Measurements from ENCODE around the gene FAAP100.
"Not testable (repeated sequence)": the region's sequence is repeated elsewhere in the genome, so short reads cannot be mapped to it uniquely, and the experiment has no call there.

FAAP100 gene

DNA sequence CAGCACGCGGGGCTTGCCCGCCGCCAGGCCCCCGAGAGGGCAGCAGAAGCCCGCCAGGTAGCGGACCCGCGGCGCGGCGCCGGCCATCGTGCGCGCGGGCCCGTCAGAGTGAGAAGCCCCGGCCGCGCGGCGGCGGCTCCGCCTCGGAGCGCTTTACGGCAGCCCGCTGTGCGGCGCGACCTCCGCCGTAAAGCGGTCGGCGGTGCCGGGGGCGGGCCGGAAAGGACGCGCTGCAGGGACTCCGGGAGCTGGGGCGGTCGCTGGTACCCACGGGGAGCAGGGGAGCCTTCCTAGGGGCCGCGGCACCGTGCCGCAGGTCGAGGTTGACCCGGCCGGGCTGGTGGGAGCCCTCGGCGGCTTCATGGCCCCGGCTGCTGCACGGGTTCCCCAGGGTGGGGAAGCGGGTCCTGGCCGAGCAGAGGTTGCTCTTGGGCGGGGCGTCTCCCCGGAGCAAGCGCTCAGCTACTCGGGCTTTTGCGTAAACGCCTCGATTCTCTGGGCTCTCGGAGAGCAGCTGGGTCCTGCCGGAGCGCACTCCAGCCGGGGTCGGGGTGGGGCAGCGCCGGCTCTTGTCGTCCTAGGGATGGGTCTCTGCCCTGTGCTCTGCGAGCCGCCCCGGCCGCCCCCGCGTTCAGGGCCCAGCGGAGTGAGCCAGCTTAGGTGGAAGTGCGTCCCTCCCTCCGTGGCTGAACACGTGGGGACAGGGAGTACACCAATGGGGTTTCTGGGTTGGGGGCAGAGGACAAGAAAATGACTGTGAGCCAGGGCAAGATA, at the start of gene FAAP100:
TSS of gene FAAP100 (minus strand) at position 110 of the 774 bp plus-strand sequence. CDS start at position 87, 23 bp downstream.
- DNase-seq (ENCODE audit: low spot score) = peak; percentile 77

DNA sequence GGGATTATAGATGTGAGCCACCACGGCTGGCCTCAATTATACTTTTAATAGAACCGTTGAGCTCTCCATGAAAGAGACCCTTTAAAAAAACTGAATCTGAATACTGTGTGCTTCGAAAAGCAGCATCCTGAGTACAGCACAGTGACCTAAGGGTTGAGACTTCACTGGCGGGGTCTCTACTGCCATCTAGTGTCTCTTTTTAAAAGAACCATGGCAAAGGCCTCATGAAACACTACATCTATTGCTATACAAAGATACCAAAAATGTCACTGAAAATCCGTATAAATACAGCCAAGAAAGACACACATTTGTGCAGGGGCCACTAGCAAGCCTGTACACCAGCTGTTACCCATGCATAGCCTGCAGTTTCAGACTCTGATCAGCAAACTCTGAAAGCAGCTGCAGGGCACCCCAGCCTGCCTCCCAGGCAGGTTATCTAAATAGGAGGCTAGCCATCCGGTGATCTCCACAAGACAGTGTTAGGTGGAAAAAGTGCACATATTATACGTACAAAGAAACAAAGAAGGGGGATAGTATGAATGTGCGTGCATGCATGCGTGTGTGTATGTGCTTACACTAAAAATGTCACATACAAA, 49.5 kb upstream of the FAAP100 start:
- DNase-seq (ENCODE audit: low spot score) = peak; percentile 80

DNA sequence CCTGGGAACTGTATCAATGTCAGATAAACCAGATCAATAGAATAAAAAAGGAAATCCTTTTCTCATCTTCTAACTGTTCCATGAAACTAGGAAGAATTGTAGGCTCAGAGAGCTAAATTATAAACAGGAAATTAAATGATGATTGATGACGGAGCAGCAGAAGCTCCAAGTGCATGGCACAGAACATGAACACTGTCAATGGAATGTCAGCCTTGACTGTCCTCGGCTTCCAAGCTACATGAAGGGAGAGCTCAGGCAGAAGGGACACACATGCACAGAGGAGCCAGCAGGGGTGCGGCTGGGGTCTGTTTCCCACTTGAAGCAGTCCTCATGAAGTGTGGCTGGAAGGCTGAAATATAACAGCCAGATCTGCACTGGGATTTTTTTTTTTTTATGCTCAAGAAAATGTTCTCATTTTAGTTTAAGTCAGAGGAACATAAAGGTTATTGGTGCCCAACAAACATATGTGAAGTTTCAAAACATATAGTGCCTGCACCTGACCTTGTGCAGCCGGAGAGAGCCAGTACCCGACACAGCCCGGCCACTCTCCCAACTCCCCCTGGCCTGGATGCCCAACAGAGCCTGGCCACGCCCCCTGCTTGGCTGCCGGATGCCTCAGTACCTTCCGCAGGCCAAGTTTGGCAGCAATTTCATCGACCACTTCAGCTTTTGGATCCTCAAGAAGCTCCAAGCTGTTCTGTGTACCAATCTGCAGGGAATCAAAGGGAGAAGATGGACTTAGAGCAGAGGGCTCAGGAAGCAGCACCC, 47.8 kb upstream of the FAAP100 start:
- no peak for DNase-seq (ENCODE audit: low spot score)

GRCh38 chr17:81593105-81593871, 41.1 kb upstream of the FAAP100 start:
- DNase-seq (ENCODE audit: low spot score) = no peak

- no peak for DNase-seq (ENCODE audit: low spot score)
These were observed 39.8 kb upstream of the FAAP100 start for GRCh38 chr17:81591971-81592370.

DNA sequence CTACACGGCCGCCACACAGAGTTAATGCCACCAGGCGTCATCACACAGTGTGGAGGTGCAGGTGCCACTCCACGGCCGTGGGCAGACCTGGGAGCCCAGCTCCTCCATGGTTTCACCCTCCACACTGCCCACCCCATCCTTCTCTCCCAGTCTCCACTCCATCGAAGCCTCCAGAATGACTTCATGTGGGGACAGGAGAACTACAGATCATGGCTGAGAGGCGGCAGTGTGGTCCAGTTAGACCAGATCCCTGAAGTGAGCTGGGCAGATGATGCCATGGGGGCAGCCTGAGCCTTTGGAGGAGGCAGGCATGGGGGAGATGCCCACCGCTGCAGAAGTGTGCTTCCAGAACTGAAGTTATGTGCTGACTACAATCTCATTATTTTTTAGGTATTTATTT, 38.0 kb upstream of the FAAP100 start:
- no peak for DNase-seq (ENCODE audit: low spot score)

DNA sequence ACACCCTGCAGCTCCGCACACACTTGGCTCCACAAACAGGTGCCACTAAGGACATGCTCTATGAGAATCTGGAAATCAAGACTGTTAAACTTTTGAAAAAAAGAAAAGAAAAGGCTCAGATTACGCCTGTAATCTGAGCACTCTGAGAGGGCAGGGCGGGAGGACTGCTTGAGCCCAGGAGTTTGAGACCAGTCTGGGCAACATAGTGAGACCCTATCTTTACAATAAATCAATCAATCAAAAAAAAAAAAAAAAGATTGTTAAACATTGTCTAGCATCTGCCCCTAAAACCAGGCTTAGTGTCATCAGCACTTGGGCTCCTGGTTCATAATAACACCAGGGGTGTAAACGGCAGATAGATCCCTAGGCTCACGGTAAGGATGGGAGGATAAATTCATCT, 37.5 kb upstream of the FAAP100 start:
- DNase-seq (ENCODE audit: low spot score) = no peak

DNA sequence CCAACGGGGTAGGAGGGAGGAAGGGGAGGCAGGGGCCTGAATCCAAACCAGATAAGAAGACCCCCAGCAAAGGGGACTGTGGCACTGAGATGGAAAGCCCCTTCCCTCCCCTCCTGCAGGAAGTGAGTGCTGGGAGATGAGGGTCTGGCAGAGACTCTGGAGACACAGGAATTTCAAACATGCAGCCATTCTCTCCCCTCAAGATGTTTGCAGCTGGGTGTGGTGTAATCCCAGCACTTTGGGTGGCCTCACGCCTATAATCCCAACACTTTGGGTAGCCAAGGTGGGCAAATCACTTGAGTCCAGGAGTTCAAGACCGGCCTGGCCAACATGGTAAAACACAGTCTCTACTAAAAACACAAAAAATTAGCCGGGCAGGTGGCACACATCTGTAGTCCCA, 33.9 kb upstream of the FAAP100 start:
- DNase-seq (ENCODE audit: low spot score) = no peak

DNA sequence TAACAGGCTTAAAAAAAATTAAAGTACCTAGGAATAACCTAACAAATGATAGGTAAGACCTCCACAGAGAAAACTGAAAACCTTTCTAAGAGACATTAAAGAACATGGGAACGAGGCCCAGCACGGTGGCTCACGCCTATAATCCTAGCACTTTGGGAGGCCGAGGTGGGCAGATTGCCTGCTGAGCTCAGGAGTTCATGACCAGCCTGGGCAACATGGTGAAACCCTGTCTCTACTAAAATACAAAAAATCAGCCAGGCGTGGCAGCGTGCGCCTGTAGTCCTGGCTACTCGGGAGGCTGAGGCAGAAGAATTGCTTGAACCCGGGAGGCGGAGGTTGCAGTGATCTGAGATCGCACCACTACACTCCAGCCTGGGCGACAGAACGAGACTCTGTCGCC, 32.6 kb upstream of the FAAP100 start:
- DNase-seq (ENCODE audit: low spot score) = not testable (repeated sequence)

DNA sequence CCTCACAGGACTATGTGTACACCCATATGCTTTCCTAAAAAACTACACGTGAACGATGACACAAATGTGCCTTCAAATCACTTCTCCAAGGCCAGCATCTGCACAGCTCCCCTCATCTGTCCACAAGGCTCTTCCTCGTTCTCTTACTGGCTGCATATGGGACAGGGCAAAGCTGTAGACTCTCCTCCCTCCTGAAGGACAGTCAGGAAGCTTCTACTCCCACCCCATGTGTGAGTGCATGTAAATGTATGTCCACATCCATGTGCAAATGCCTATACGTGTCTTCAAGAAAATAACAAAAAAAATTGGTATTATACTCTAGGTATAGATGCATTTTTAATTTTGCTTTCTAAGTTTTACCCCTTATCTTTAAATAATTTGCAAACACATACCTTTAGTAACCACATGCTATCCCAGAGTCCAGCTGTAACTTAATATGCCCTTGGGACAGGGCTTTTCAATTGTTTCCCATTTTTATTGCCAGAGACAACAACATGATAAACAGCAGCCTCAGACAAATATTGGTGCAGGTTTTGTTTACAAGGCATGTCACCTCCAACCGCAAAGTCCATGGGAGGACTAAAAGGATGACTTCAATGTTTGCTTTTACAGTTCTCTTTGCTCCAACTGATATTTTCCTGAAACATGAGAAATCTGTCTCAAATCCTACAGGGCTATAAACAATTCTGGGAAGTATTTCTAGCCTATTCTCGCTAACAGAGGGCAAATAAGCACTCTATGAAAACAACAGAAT, 31.6 kb upstream of the FAAP100 start:
- DNase-seq (ENCODE audit: low spot score) = no peak

- no peak for DNase-seq (ENCODE audit: low spot score)
These were observed 30.6 kb upstream of the FAAP100 start for GRCh38 chr17:81582749-81583148.

DNA sequence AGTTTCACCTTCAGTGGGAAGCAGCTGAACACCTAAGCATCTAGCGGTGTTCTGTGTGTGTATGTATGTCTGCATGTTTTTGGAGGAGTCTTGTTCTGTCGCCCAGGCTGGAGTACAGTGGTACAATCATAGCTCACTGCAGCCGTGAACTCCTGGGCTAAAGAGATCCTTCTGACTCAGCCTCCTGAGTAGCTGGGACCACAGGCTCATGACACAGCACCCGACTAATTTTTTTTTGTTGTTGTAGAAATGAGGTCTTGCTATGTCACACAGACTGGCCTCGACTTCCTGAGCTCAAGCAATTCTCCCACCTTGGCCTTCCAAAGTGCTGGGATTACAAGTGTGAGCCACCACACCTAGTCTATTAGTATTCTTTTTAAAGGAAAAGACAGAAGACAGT, 30.2 kb upstream of the FAAP100 start:
- DNase-seq (ENCODE audit: low spot score) = no peak

DNA sequence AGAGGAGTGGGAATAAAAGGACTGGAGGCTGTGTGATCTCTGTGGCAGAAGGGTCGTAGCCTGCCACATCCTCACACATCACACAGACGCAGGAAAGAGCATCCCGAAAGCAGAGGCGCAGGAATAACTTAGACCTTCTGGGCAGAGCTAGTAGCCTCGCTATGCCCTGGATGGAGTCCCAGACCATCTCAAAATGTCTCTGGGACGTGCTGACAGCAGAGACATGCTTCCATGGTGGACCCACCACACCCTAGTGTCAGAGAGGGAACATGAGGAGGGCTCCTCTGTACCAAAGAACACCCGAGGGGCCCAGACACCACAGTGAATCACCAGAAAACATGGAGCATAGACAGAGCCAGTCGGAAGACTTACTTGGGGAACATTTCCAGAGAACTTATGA, 29.6 kb upstream of the FAAP100 start:
- DNase-seq (ENCODE audit: low spot score) = no peak

DNA sequence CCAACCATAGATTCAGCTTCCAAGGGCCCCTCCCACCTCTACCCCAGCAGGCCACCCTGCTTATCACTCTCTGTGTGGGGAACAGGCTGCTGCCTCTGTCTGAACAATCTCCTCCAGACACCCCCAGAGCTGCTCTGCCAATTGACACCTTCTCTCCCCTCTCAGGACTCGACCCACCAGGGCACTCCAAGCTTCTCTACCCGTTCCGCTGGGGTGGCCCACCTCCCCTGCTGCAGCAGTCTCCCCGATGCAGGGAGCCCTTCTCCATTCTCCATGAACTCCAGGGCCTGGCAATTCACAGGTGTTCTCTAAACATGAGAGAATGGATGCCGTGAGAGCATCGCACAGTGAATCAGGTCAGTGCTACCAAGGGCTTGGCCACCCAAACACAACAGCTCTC, 28.3 kb upstream of the FAAP100 start:
- no peak for DNase-seq (ENCODE audit: low spot score)

DNA sequence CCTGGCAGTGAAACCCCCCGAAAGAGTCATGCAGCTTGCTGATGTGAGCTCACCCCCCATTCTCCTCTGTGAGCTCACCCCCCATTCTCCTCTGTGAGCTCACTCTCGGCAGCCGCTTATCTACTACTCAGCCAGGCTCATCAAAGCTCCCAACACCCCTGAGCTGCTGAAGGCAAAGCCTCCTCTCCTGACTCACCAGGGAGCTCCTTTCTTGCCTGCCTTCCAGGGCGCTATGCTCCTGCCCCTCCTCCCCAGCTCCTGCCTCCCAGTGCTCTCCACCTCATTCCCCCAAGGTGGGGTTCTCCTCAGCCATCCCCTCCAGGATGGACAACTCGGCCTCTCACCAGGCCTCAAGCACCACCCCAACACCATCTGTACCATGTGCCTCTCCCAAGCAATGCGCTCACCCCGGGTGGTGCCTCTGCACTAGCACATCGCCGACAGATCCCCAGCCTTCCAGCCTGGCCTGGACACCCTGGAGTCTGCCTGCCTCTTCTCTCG, 27.7 kb upstream of the FAAP100 start:
- no peak for DNase-seq (ENCODE audit: low spot score)

GRCh38 chr17:81579298-81579697, 27.1 kb upstream of the FAAP100 start:
- DNase-seq (ENCODE audit: low spot score) = no peak

GRCh38 chr17:81578561-81579225, 26.5 kb upstream of the FAAP100 start:
- no peak for DNase-seq (ENCODE audit: low spot score)

GRCh38 chr17:81578038-81578441, 25.9 kb upstream of the FAAP100 start:
- DNase-seq (ENCODE audit: low spot score) = no peak

GRCh38 chr17:81577278-81578000, 25.3 kb upstream of the FAAP100 start:
- no peak for DNase-seq (ENCODE audit: low spot score)

DNA sequence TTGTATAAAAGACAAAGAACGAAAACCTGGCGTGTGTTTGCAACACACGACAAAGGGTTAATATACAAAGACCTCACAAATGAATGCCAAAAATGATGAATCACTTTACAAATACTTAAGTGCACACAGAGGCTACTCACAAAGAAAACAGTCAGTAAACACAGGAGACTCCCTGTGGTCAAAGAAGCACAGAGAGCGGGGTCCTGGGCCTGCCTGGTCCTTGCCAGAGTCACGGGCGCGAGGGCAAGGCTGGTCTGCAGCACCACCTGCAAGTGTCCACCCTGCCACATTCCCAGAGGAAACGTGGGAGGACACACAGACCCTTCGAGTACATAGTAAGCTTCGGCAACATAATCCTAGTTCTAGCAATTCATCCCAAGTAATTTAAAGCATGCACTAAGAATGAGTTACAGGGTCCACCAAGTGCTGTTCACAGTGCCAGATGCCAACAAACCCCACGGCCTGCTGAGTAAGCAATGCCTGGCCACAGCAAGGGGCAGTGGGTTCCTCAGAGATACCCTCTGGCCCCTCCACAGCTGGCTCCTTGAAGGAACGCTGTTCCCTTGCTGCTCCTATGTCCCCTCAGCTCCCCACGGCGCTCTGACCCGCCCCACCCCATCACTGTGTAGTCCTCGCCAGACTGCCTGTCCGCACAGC, 24.6 kb upstream of the FAAP100 start:
- DNase-seq (ENCODE audit: low spot score) = no peak
